IMR-90 (cell line): ENCODE results near the gene MB. TPM values are rescaled to one million over a fixed set of nuclear protein-coding genes. Genes with fewer than 3 reads are reported as not detected.

ENCODE experiments used
- ATAC-seq: fragments of 200-7000 bp; cut with Tn5 transposase; 2 replicates; pipeline ENCODE4 v1.9.1; 2020; ENCODE audit warnings: low read depth, mild to moderate bottlenecking, moderate library complexity
- BruUV-seq: library from RNA; stranded (reverse); fragments of 400-500 nt; replicated peaks from 2 replicates; lab custom pipeline; 2021; lab: Mats Ljungman, UMichigan
- CTCF ChIA-PET: fragments of 300-600 bp; formaldehyde crosslinking; extraction: SDS; loops from one replicate; lab custom pipeline; 2021; ENCODE audit warnings: antibody characterized with exemption; lab: Yijun Ruan, JAX
- POLR2A ChIA-PET: fragments of 300-600 bp; sonication (Branson Sonifier 250); formaldehyde crosslinking; loops from one replicate; lab custom pipeline; 2022; ENCODE audit warnings: antibody characterized with exemption; ENCODE audit not compliant: unreplicated experiment; lab: Charles Lee
- DNase-seq: peaks from one replicate; pipeline ENCODE4 v3.0.0; 2013
- H2AFZ ChIP-seq: replicated peaks from 2 replicates; pipeline ENCODE3; 2013; ENCODE audit warnings: low read length, mild to moderate bottlenecking; ENCODE audit not compliant: poor library complexity
- H2AK5ac ChIP-seq: 2 replicates; pipeline ENCODE4 v1.6.1; 2013; ENCODE audit warnings: low read depth, low read length, inconsistent platforms
- H2AK9ac ChIP-seq: replicated peaks from 2 replicates; pipeline ENCODE3; 2013; ENCODE audit warnings: mild to moderate bottlenecking, low read depth, low read length, moderate library complexity; ENCODE audit not compliant: poor library complexity
- H2BK120ac ChIP-seq: 2 replicates; pipeline ENCODE4 v1.6.1; 2013; ENCODE audit warnings: low read depth, low read length, inconsistent platforms
- H2BK15ac ChIP-seq: 3 replicates; pipeline ENCODE4 v1.6.1; 2013; ENCODE audit warnings: low read depth, low read length, inconsistent platforms
- H2BK20ac ChIP-seq: 2 replicates; pipeline ENCODE4 v1.6.1; 2013; ENCODE audit warnings: low read depth, mild to moderate bottlenecking, inconsistent platforms, low read length, moderate library complexity
- H2BK5ac ChIP-seq: 2 replicates; pipeline ENCODE4 v1.6.1; 2013; ENCODE audit warnings: mild to moderate bottlenecking, low read depth, low read length, inconsistent platforms; ENCODE audit not compliant: poor library complexity, severe bottlenecking
- H3K14ac ChIP-seq: replicated peaks from 2 replicates; pipeline ENCODE4 v1.6.1; 2013; ENCODE audit warnings: low read depth, low read length, inconsistent platforms
- H3K18ac ChIP-seq: 2 replicates; pipeline ENCODE4 v1.6.1; 2013; ENCODE audit warnings: low read depth, low read length, control low read depth
- H3K23ac ChIP-seq: 2 replicates; pipeline ENCODE4 v1.6.1; 2013; ENCODE audit warnings: low read depth, low read length, inconsistent platforms
- H3K27ac ChIP-seq: 2 replicates; pipeline ENCODE4 v1.5.1; 2013; ENCODE audit warnings: mild to moderate bottlenecking, control low read depth, low read length; ENCODE audit not compliant: insufficient read depth
- H3K27me3 ChIP-seq: 2 replicates; pipeline ENCODE4 v1.6.1; 2013; ENCODE audit warnings: low read length; ENCODE audit not compliant: control insufficient read depth, insufficient read depth
- H3K36me3 ChIP-seq: 2 replicates; pipeline ENCODE4 v1.6.1; 2013; ENCODE audit warnings: low read length, mixed read lengths; ENCODE audit not compliant: control insufficient read depth, insufficient read depth
- H3K4ac ChIP-seq: 2 replicates; pipeline ENCODE4 v1.6.1; 2013; ENCODE audit warnings: low read depth, low read length, inconsistent platforms
- H3K4me1 ChIP-seq: 2 replicates; pipeline ENCODE4 v1.6.1; 2013; ENCODE audit warnings: low read length, mixed read lengths; ENCODE audit not compliant: control insufficient read depth, insufficient read depth
- H3K4me2 ChIP-seq: 2 replicates; pipeline ENCODE4 v1.6.1; 2013; ENCODE audit warnings: low read depth, mild to moderate bottlenecking, control low read depth, low read length, moderate library complexity
- H3K4me3 ChIP-seq: 2 replicates; pipeline ENCODE4 v1.5.1; 2013; ENCODE audit warnings: low read depth, mild to moderate bottlenecking, control low read depth, low read length, moderate library complexity; ENCODE audit not compliant: insufficient read depth
- H3K56ac ChIP-seq: 2 replicates; pipeline ENCODE4 v1.6.1; 2013; ENCODE audit warnings: low read length, inconsistent platforms; ENCODE audit not compliant: insufficient read depth; ENCODE audit errors: extremely low read depth
- H3K79me1 ChIP-seq, 2 experiments: 2 replicates each; pipeline ENCODE4 v1.6.1; 2013; ENCODE audit warnings: low read length in 2 of 2, inconsistent platforms in 1 of 2, low read depth in 1 of 2
- H3K9ac ChIP-seq: 2 replicates; pipeline ENCODE4 v1.6.1; 2013; ENCODE audit warnings: low read depth, low read length, control low read depth
- H3K9me1 ChIP-seq: 2 replicates; pipeline ENCODE4 v1.6.1; 2013; ENCODE audit warnings: low read length, inconsistent platforms; ENCODE audit not compliant: insufficient read depth
- H3K9me3 ChIP-seq: 2 replicates; pipeline ENCODE4 v1.6.1; 2013; ENCODE audit warnings: low read length; ENCODE audit not compliant: control insufficient read depth, insufficient read depth
- H4K20me1 ChIP-seq: 2 replicates; pipeline ENCODE4 v1.6.1; 2013; ENCODE audit warnings: low read length, inconsistent platforms; ENCODE audit not compliant: insufficient read depth
- H4K5ac ChIP-seq: 2 replicates; pipeline ENCODE4 v1.6.1; 2013; ENCODE audit warnings: mild to moderate bottlenecking, low read depth, low read length, control low read depth
- H4K8ac ChIP-seq, 2 experiments: 2 replicates each; pipeline ENCODE4 v1.6.1; 2013; ENCODE audit warnings: low read depth in 2 of 2, low read length in 2 of 2, control low read depth in 1 of 2, inconsistent platforms in 1 of 2
- H4K91ac ChIP-seq: 2 replicates; pipeline ENCODE4 v1.6.1; 2013; ENCODE audit warnings: low read depth, low read length, inconsistent platforms; ENCODE audit not compliant: insufficient read depth
- BHLHE40 ChIP-seq: fragments of 150-350 bp; IDR thresholded peaks from 2 replicates; pipeline ENCODE4 v1.6.1; 2016; ENCODE audit warnings: mild to moderate bottlenecking, low read depth, low read length
- CEBPB ChIP-seq: IDR thresholded peaks from 2 replicates; pipeline ENCODE4 v1.6.1; 2012; ENCODE audit warnings: low read depth, low read length, improper control_type of control experiment
- CHD1 ChIP-seq: IDR thresholded peaks from 2 replicates; pipeline ENCODE4 v1.6.1; 2012; ENCODE audit warnings: low read depth, low read length, improper control_type of control experiment
- CTCF ChIP-seq: conservative IDR thresholded peaks from 2 replicates; pipeline ENCODE4 v1.5.1; 2012; ENCODE audit warnings: mild to moderate bottlenecking, low read depth, low read length, improper control_type of control experiment
- ELK1 ChIP-seq: fragments of 150-350 bp; IDR thresholded peaks from 2 replicates; pipeline ENCODE4 v1.6.1; 2016; ENCODE audit warnings: low read depth, mild to moderate bottlenecking, low read length, moderate library complexity, borderline replicate concordance
- FOS ChIP-seq: fragments of 150-350 bp; IDR thresholded peaks from 2 replicates; pipeline ENCODE4 v1.6.1; 2016; ENCODE audit warnings: low read depth, low read length
- MAFK ChIP-seq: IDR thresholded peaks from 2 replicates; pipeline ENCODE4 v1.6.1; 2012; ENCODE audit warnings: low read depth, low read length, improper control_type of control experiment
- MAZ ChIP-seq: IDR thresholded peaks from 2 replicates; pipeline ENCODE4 v1.6.1; 2012; ENCODE audit warnings: low read depth, mild to moderate bottlenecking, low read length, improper control_type of control experiment, moderate library complexity, borderline replicate concordance
- MXI1 ChIP-seq: IDR thresholded peaks from 2 replicates; pipeline ENCODE4 v1.6.1; 2012; ENCODE audit warnings: low read depth, mild to moderate bottlenecking, low read length, moderate library complexity, borderline replicate concordance
- NFE2L2 ChIP-seq: fragments of 150-350 bp; IDR thresholded peaks from 2 replicates; pipeline ENCODE4 v1.6.1; 2016; ENCODE audit warnings: low read depth, mild to moderate bottlenecking, low read length
- POLR2A ChIP-seq: IDR thresholded peaks from 2 replicates; pipeline ENCODE4 v1.6.1; 2012; ENCODE audit warnings: mild to moderate bottlenecking, low read depth, low read length
- RAD21 ChIP-seq: IDR thresholded peaks from 2 replicates; pipeline ENCODE4 v1.6.1; 2012; ENCODE audit warnings: low read length, improper control_type of control experiment
- RCOR1 ChIP-seq: IDR thresholded peaks from 2 replicates; pipeline ENCODE4 v1.6.1; 2012; ENCODE audit warnings: mild to moderate bottlenecking, low read length, improper control_type of control experiment; ENCODE audit not compliant: insufficient replicate concordance
- RFX5 ChIP-seq: IDR thresholded peaks from 2 replicates; pipeline ENCODE4 v1.8.0; 2012; ENCODE audit warnings: low read depth, mild to moderate bottlenecking, low read length, moderate library complexity
- SMC3 ChIP-seq: fragments of 150-350 bp; IDR thresholded peaks from 2 replicates; pipeline ENCODE4 v1.6.1; 2016; ENCODE audit warnings: low read depth, mild to moderate bottlenecking, antibody characterized with exemption, low read length, moderate library complexity
- USF2 ChIP-seq: fragments of 150-350 bp; IDR thresholded peaks from 2 replicates; pipeline ENCODE4 v1.6.1; 2017; ENCODE audit warnings: mild to moderate bottlenecking, antibody characterized with exemption, low read length, low read depth
- WGBS, 2 experiments: methylation state at CpG; one replicate each; pipeline versions ENCODE4 v1.1.5 to v1.1.7; 2013; ENCODE audit warnings: missing lambda C conversion rate in 2 of 2; ENCODE audit not compliant: insufficient read length in 1 of 2; ENCODE audit errors: extremely low coverage in 2 of 2; 5-methylcytosine and 5-hydroxymethylcytosine counted together
- dilution Hi-C: fragments of 300-500 bp; cut with HindIII; formaldehyde crosslinking; loops from one replicate; pipeline ENCODE4 v1.14.3; 2018; ENCODE audit warnings: low sequenced_read_pairs; ENCODE audit not compliant: unreplicated experiment
- in situ Hi-C: fragments of 300-500 bp; cut with MboI; formaldehyde crosslinking; loops from 3 replicates; pipeline ENCODE4 v1.14.3; 2019; ENCODE audit warnings: low sequenced_read_pairs, inconsistent platforms, mixed read lengths
- intact Hi-C: fragments of 100-400 bp; cut with micrococcal nuclease; formaldehyde crosslinking; loops from 2 replicates; pipeline ENCODE4 v1.10.0; 2022
- polyA plus RNA-seq, 3 experiments: library from polyadenylated mRNA; depleted of rRNA; stranded (reverse); fragments of >200 nt; gene quantifications; 2 replicates each; pipeline ENCODE4 v1.2.3, GENCODE V29; 2012; ENCODE audit warnings: low replicate concordance in 1 of 3
- total RNA-seq: library from RNA; depleted of rRNA; stranded (reverse); fragments of >200 nt; gene quantifications from 2 replicates; pipeline ENCODE4 v1.2.3, GENCODE V29; 2012

MB gene
- total and polyA plus RNA-seq, 2 of the 4 experiments (the other 2 are of a cell fraction), result not detected

- H3K27me3 ChIP-seq, result peaks cover 60% of the 10 kb centered on the region
- 100% methylated on average over 2 of the region's 10 CpGs; no CpG with 5 or more reads in 1 of the 2 experiments for WGBS, 2 experiments
- dilution Hi-C loops, result no loop called here
- no peak overlapping the region for H3K14ac ChIP-seq
- H3K9me3 ChIP-seq, result no peaks in the 10 kb centered on the region
- no peak overlapping the region for H3K56ac ChIP-seq
- H3K4me1 ChIP-seq, result no peaks in the 10 kb centered on the region; the same call in 1 of the 2 replicates
- no peak overlapping the region for H3K9ac ChIP-seq
- H3K18ac ChIP-seq, result no peak overlapping the region
- H2AFZ ChIP-seq, result no peak overlapping the region
- H3K9me1 ChIP-seq, result peaks cover 3% of the 10 kb centered on the region; the same call in 1 of the 2 replicates
- no peak overlapping the region for H4K5ac ChIP-seq
- H2BK15ac ChIP-seq, result no peak overlapping the region
- in situ Hi-C loops, result no loop called here
- no peak overlapping the region for H3K23ac ChIP-seq
- no peak overlapping the region for H4K91ac ChIP-seq
- no peaks in the 10 kb centered on the region for H3K79me1 ChIP-seq
- H3K27ac ChIP-seq, result no peak overlapping the region
- no peak overlapping the region for H2AK9ac ChIP-seq
- H2BK120ac ChIP-seq, result no peak overlapping the region
- no TSS peak for BruUV-seq
- no peak overlapping the region for H3K4me2 ChIP-seq
- intact Hi-C loops, result no loop called here
- POLR2A ChIA-PET, result no interaction called here
- no peaks in the 10 kb centered on the region for H4K20me1 ChIP-seq
- CTCF ChIA-PET, result no interaction called here
- H2BK20ac ChIP-seq, result no peak overlapping the region
- H2AK5ac ChIP-seq, result no peak overlapping the region
- ATAC-seq (no peak), DNase-seq (no peak)
- H3K36me3 ChIP-seq, result no peaks in the 10 kb centered on the region
- no peak overlapping the region for H4K8ac ChIP-seq
- H3K4me3 ChIP-seq, result no peak overlapping the region
- no peak overlapping the region for H3K4ac ChIP-seq
- no peak for TF ChIP-seq MXI1
- no peak for TF ChIP-seq MAZ
- TF ChIP-seq POLR2A, result no peak
- TF ChIP-seq RFX5, result no peak
- TF ChIP-seq RCOR1, result no peak
- TF ChIP-seq SMC3, result no peak
- TF ChIP-seq FOS, result no peak
- no peak for TF ChIP-seq CHD1
- TF ChIP-seq RAD21, result no peak
- no peak for TF ChIP-seq USF2
- no peak for TF ChIP-seq ELK1
- TF ChIP-seq CTCF, result no peak
- TF ChIP-seq BHLHE40, result no peak
- no peak for TF ChIP-seq CEBPB
- no peak for TF ChIP-seq NFE2L2
- no peak for TF ChIP-seq MAFK
- no peak overlapping the region for H2BK5ac ChIP-seq
Measured at GRCh38 chr22:35610741-35611140, 6.4 kb downstream of the MB start.
